Smooth muscle cell (in vitro differentiated cells): Measurements from ENCODE around the gene SKI. TPM values are rescaled to one million over a fixed set of nuclear protein-coding genes. Genes with fewer than 3 reads are reported as not detected.

Source experiments
- DNase-seq: peaks from one replicate; lab custom pipeline; 2025; ENCODE audit not compliant: unreplicated experiment; lab: John Stamatoyannopoulos, UW
- H2AFZ ChIP-seq: fragments of 200-600 bp; sonication (generic); 2 replicates; pipeline ENCODE4 v1.6.0; 2016; ENCODE audit warnings: antibody characterized with exemption, low read depth, mild to moderate bottlenecking
- H3F3A ChIP-seq: fragments of 200-600 bp; sonication (generic); 2 replicates; pipeline ENCODE4 v1.6.0; 2017; ENCODE audit warnings: antibody characterized with exemption, low read depth
- H3K27ac ChIP-seq: fragments of 200-600 bp; sonication (generic); 2 replicates; pipeline ENCODE4 v1.5.1; 2016; ENCODE audit warnings: low read depth, mild to moderate bottlenecking
- H3K27me3 ChIP-seq: fragments of 200-600 bp; sonication (generic); 2 replicates; pipeline ENCODE4 v1.6.1; 2016; ENCODE audit warnings: low read depth, mild to moderate bottlenecking
- H3K36me3 ChIP-seq: fragments of 200-600 bp; sonication (generic); 2 replicates; pipeline ENCODE4 v1.5.1; 2016; ENCODE audit warnings: low read depth
- H3K4me1 ChIP-seq: fragments of 200-600 bp; sonication (generic); 2 replicates; pipeline ENCODE4 v1.5.1; 2016; ENCODE audit warnings: low read depth
- H3K4me2 ChIP-seq: fragments of 200-600 bp; sonication (generic); 2 replicates; pipeline ENCODE4 v1.6.0; 2016; ENCODE audit warnings: mild to moderate bottlenecking
- H3K4me3 ChIP-seq: fragments of 200-600 bp; sonication (generic); 2 replicates; pipeline ENCODE4 v1.5.1; 2016; ENCODE audit warnings: mild to moderate bottlenecking
- H3K79me2 ChIP-seq: fragments of 200-600 bp; sonication (generic); 2 replicates; pipeline ENCODE4 v1.6.0; 2016; ENCODE audit warnings: low read depth, mild to moderate bottlenecking
- H3K9ac ChIP-seq: fragments of 200-600 bp; sonication (generic); 2 replicates; pipeline ENCODE4 v1.6.0; 2016; ENCODE audit warnings: low read depth
- H3K9me3 ChIP-seq: fragments of 200-600 bp; sonication (generic); replicated peaks from 2 replicates; pipeline ENCODE4 v1.5.1; 2016; ENCODE audit warnings: low read depth
- H4K20me1 ChIP-seq: fragments of 200-600 bp; sonication (generic); 2 replicates; pipeline ENCODE4 v1.6.0; 2016; ENCODE audit warnings: low read depth
- WGBS: methylation state at CpG from one replicate; pipeline ENCODE4 v1.1.7; 2016; ENCODE audit warnings: low lambda C conversion rate; 5-methylcytosine and 5-hydroxymethylcytosine counted together
- polyA plus RNA-seq: library from polyadenylated mRNA; unstranded; fragments of >200 nt; fragmentation: Nextera tagmentation; extraction: Ambion mirVana; gene quantifications from 2 replicates; pipeline ENCODE4 v1.2.1, GENCODE V29; 2016
- total RNA-seq: library from RNA; depleted of rRNA; stranded (reverse); fragments of >200 nt; gene quantifications from 2 replicates; pipeline ENCODE4 v1.2.3, GENCODE V29; 2014
- TF ChIP-seq, protein P1 (sequence below): fragments of 200-600 bp; sonication (generic); IDR thresholded peaks from 2 replicates; pipeline ENCODE4 v1.5.1; 2017; ENCODE audit warnings: borderline replicate concordance, mild to moderate bottlenecking, antibody characterized with exemption; ENCODE audit not compliant: insufficient read depth, poor library complexity, severe bottlenecking

SKI gene
- total and polyA plus RNA-seq, 2 experiments from 2014 or later = 4.2 to 19.6 TPM

DNA sequence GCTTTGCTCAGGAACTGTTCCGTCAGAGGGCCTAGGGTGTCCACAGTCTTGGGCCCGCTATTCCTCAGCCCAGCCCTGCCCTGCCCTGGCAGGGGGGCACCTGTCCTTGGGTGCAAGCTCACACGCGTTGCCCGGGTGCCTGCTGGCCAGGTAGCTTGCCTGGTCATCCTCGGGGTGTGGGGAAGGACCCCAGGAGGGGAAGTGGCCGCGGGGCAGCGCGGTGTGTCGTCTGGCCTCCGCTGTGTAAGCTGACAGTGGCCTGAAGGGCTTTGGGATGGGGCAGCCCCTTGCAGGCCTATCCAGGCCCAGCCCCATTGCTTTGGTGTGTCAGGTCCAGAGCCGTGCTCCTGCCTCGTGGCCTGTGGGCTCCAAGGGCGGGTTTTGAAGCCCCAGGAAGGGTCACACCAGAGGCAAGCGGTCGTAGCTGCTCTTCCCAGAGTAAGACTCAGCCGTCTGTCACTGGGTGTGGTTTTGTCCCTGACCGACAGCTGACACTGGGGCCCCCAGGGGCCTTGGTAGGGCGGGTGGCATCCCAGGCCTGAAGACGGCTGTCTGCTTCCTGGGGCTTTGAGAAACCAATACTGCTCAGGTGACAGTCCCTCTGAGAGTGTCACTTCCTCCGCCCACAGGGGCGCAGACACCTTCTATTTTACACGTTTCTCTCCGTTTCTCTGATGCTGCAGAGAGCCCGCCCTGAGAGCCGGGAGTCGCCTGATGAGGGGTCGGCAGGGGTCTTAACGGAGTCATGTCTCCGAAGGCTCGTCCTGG lies 72.1 kb downstream of the SKI start:
- WGBS = 89% methylated on average over 31 of the region's 32 CpGs
- H3K9ac ChIP-seq = no peak overlapping the region
- H3K4me2 ChIP-seq = no peak overlapping the region
- no peaks in the 10 kb centered on the region for H3K9me3 ChIP-seq
- DNase-seq = no peak
- no peaks in the 10 kb centered on the region for H3F3A ChIP-seq
- no peak overlapping the region for H3K4me3 ChIP-seq
- TF ChIP-seq, protein P1, sequence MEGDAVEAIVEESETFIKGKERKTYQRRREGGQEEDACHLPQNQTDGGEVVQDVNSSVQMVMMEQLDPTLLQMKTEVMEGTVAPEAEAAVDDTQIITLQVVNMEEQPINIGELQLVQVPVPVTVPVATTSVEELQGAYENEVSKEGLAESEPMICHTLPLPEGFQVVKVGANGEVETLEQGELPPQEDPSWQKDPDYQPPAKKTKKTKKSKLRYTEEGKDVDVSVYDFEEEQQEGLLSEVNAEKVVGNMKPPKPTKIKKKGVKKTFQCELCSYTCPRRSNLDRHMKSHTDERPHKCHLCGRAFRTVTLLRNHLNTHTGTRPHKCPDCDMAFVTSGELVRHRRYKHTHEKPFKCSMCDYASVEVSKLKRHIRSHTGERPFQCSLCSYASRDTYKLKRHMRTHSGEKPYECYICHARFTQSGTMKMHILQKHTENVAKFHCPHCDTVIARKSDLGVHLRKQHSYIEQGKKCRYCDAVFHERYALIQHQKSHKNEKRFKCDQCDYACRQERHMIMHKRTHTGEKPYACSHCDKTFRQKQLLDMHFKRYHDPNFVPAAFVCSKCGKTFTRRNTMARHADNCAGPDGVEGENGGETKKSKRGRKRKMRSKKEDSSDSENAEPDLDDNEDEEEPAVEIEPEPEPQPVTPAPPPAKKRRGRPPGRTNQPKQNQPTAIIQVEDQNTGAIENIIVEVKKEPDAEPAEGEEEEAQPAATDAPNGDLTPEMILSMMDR = no peak
- H3K79me2 ChIP-seq = peaks cover 86% of the 10 kb centered on the region
- no peaks in the 10 kb centered on the region for H3K27me3 ChIP-seq
- H4K20me1 ChIP-seq = peaks cover 99% of the 10 kb centered on the region
- no peaks in the 10 kb centered on the region for H3K4me1 ChIP-seq
- H2AFZ ChIP-seq = no peak overlapping the region
- no peaks in the 10 kb centered on the region for H3K36me3 ChIP-seq
- no peak overlapping the region for H3K27ac ChIP-seq

DNA sequence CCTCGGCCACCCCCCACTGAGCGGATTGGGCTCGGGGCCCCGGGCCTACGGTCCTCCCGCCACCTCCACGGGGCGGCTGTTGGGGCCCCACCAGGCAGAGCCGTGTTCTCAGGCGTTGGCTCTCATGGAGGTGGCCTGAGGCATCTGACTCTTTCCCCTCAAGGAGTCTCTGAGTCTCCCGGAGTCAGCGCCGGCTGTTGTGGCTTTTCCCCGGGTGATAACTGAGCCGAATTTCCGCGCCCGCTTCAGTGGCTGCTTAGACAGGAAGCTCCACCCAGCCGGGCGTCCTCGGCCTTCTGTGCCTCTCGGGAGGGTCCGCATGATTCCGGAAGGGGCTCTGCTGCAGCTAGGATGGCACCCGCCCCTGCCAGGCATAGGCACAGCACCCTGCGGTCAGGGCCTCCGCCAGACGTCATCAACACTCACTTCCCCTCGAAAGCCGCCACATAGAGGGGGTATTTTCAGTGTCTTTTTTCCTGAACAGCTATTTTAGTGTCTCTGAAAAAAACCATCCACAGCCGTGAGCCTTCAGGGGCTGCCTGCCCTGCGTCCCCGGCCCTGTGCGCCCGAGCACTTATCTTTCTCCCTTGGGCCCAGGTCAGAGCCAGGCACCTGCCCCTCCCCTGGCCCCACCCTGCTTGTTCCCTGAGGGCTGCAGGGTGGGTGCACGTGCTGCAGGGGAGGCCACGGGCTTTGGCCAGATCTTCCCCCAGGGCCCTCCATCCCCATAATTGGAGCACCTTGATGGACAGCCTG lies 72.9 kb downstream of the SKI start:
- H2AFZ ChIP-seq = no peak overlapping the region
- H3F3A ChIP-seq = no peaks in the 10 kb centered on the region
- H3K27ac ChIP-seq = no peak overlapping the region
- TF ChIP-seq, protein P1 = no peak
- no peaks in the 10 kb centered on the region for H3K36me3 ChIP-seq
- no peak overlapping the region for H3K4me2 ChIP-seq
- H3K79me2 ChIP-seq = peaks cover 78% of the 10 kb centered on the region
- H3K9ac ChIP-seq = no peak overlapping the region
- no peak for DNase-seq
- H3K9me3 ChIP-seq = no peaks in the 10 kb centered on the region
- H3K4me3 ChIP-seq = no peak overlapping the region
- H4K20me1 ChIP-seq = peaks cover 93% of the 10 kb centered on the region
- no peaks in the 10 kb centered on the region for H3K27me3 ChIP-seq
- WGBS = 91% methylated on average over 37 of the region's 37 CpGs
- H3K4me1 ChIP-seq = no peaks in the 10 kb centered on the region

DNA sequence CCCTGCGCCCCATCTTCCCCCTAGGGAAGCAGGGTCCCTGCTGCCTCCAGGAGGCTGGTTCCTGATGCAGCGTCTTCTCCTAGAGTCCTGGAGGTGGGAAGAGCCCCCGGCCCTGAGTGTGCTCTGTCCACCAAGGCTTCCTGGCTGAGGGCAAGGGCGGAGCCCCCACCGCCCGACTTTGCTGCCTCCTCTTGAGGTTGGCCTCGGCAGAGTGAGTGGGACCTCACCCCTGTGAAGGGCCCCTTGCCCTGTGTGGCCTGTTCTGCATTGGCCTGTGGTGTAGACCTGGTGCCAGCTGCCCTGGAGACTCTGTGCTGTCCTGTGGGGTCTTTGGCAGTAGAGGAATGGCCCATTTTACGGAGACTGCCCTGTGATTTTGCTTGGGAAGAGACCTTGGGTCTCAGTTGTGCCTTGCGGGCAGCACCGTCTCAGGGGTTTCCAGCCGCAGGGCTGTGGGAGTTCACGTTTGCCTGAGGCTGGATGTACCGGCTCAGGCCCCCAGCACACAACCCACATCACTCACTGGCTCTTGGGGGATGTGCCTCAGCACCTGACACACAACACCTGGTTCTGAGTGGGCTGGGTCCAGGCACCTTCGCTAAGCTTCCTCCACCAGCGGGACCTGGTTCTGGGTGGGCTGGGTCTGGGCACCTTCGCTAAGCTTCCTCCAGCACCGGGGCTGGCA lies 73.6 kb downstream of the SKI start:
- no peaks in the 10 kb centered on the region for H3F3A ChIP-seq
- no peaks in the 10 kb centered on the region for H3K9me3 ChIP-seq
- peaks cover 71% of the 10 kb centered on the region for H3K79me2 ChIP-seq
- H2AFZ ChIP-seq = no peak overlapping the region
- H3K9ac ChIP-seq = no peak overlapping the region
- no peaks in the 10 kb centered on the region for H3K36me3 ChIP-seq
- no peaks in the 10 kb centered on the region for H3K4me1 ChIP-seq
- no peak overlapping the region for H3K4me2 ChIP-seq
- TF ChIP-seq, protein P1 = no peak
- WGBS = 94% methylated on average over 17 of the region's 17 CpGs
- H3K4me3 ChIP-seq = no peak overlapping the region
- H3K27ac ChIP-seq = no peak overlapping the region
- H3K27me3 ChIP-seq = no peaks in the 10 kb centered on the region
- H4K20me1 ChIP-seq = peaks cover 86% of the 10 kb centered on the region
- DNase-seq = no peak
